ENCODE measurements around the gene ZYG11B. TPM values are rescaled to one million over a fixed set of nuclear protein-coding genes. Genes with fewer than 3 reads are reported as not detected.
A peak's percentile ranks its signal among the peaks of the same experiment; 100 is the strongest.

ZYG11B gene
- total and polyA plus RNA-seq, 9 of the 15 experiments (the other 6 are each of a cell fraction or from before 2014, with no cell fraction given), result 4.9 to 22.2 (median 12.2) TPM

DNA sequence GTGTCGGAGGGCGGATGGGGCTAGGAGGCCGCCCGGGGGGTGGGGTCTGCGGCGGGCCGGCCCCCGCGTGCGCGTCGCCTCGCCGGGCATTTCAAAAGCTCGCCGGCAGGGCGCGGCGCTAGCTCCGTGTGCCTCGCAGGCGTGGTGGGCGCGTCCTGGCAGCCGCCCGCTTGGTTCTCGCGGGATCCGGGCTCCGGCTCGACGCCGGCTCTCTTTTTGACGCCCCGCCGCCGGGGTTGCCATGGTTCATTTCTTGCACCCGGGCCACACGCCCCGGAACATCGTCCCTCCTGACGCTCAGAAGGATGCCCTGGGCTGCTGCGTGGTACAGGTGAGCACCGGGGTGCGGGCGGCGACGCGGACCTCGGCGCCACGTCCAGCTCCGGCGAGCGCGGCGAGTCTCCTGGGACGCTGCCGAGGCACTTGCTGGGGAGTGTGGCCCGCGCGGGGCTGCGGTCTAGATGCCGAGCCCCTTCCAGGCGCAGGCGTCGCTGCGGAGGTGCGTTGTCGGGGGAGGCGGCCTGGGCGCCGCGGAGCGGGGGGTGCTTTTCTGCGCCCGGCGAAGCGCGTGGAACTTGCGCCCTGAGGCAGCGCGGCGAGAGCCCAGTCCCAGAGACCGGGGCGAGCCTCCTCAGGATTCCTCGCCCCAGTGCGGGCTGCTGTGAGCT lies 116.5 kb downstream of the ZYG11B start, which contains the start of gene ZYG11A (continued):
- TF ChIP-seq, protein P1, sequence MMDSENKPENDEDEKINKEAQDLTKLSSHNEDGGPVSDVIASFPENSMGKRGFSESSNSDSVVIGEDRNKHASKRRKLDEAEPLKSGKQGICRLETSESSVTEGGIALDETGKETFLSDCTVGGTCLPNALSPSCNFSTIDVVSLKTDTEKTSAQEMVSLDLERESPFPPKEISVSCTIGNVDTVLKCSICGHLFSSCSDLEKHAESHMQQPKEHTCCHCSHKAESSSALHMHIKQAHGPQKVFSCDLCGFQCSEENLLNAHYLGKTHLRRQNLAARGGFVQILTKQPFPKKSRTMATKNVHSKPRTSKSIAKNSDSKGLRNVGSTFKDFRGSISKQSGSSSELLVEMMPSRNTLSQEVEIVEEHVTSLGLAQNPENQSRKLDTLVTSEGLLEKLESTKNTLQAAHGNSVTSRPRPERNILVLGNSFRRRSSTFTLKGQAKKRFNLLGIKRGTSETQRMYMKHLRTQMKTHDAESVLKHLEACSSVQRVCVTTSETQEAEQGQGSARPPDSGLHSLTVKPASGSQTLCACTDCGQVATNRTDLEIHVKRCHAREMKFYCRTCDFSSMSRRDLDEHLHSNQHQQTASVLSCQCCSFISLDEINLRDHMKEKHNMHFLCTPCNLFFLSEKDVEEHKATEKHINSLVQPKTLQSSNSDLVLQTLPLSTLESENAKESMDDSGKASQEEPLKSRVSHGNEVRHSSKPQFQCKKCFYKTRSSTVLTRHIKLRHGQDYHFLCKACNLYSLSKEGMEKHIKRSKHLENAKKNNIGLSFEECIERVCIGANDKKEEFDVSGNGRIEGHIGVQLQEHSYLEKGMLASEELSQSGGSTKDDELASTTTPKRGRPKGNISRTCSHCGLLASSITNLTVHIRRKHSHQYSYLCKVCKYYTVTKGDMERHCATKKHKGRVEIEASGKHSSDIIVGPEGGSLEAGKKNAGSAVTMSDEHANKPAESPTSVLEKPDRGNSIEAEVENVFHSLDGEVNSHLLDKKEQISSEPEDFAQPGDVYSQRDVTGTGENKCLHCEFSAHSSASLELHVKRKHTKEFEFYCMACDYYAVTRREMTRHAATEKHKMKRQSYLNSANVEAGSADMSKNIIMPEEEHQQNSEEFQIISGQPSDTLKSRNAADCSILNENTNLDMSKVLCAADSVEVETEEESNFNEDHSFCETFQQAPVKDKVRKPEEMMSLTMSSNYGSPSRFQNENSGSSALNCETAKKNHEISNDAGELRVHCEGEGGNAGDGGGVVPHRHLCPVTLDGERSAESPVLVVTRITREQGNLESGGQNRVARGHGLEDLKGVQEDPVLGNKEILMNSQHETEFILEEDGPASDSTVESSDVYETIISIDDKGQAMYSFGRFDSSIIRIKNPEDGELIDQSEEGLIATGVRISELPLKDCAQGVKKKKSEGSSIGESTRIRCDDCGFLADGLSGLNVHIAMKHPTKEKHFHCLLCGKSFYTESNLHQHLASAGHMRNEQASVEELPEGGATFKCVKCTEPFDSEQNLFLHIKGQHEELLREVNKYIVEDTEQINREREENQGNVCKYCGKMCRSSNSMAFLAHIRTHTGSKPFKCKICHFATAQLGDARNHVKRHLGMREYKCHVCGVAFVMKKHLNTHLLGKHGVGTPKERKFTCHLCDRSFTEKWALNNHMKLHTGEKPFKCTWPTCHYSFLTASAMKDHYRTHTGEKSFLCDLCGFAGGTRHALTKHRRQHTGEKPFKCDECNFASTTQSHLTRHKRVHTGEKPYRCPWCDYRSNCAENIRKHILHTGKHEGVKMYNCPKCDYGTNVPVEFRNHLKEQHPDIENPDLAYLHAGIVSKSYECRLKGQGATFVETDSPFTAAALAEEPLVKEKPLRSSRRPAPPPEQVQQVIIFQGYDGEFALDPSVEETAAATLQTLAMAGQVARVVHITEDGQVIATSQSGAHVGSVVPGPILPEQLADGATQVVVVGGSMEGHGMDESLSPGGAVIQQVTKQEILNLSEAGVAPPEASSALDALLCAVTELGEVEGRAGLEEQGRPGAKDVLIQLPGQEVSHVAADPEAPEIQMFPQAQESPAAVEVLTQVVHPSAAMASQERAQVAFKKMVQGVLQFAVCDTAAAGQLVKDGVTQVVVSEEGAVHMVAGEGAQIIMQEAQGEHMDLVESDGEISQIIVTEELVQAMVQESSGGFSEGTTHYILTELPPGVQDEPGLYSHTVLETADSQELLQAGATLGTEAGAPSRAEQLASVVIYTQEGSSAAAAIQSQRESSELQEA (IDR thresholded peaks at IDR 0.05; ENCODE audit: low read depth), result no peak
- TF ChIP-seq, protein P2, sequence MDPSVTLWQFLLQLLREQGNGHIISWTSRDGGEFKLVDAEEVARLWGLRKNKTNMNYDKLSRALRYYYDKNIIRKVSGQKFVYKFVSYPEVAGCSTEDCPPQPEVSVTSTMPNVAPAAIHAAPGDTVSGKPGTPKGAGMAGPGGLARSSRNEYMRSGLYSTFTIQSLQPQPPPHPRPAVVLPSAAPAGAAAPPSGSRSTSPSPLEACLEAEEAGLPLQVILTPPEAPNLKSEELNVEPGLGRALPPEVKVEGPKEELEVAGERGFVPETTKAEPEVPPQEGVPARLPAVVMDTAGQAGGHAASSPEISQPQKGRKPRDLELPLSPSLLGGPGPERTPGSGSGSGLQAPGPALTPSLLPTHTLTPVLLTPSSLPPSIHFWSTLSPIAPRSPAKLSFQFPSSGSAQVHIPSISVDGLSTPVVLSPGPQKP (CRISPR knock-in tag; IDR thresholded peaks at IDR 0.05), result no peak
- TF ChIP-seq TAF1 (IDR thresholded peaks at IDR 0.05; ENCODE audit: control insufficient read depth, extremely low read depth, insufficient read depth, low read length, severe bottlenecking) (peak; percentile 72), MNT (conservative IDR thresholded peaks at IDR 0.05) (peak; percentile 54 to 90)
- TF ChIP-seq, protein P3, sequence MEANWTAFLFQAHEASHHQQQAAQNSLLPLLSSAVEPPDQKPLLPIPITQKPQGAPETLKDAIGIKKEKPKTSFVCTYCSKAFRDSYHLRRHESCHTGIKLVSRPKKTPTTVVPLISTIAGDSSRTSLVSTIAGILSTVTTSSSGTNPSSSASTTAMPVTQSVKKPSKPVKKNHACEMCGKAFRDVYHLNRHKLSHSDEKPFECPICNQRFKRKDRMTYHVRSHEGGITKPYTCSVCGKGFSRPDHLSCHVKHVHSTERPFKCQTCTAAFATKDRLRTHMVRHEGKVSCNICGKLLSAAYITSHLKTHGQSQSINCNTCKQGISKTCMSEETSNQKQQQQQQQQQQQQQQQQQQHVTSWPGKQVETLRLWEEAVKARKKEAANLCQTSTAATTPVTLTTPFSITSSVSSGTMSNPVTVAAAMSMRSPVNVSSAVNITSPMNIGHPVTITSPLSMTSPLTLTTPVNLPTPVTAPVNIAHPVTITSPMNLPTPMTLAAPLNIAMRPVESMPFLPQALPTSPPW (CRISPR knock-in tag; IDR thresholded peaks at IDR 0.05), result peak; percentile 89
- TF ChIP-seq, protein P4, sequence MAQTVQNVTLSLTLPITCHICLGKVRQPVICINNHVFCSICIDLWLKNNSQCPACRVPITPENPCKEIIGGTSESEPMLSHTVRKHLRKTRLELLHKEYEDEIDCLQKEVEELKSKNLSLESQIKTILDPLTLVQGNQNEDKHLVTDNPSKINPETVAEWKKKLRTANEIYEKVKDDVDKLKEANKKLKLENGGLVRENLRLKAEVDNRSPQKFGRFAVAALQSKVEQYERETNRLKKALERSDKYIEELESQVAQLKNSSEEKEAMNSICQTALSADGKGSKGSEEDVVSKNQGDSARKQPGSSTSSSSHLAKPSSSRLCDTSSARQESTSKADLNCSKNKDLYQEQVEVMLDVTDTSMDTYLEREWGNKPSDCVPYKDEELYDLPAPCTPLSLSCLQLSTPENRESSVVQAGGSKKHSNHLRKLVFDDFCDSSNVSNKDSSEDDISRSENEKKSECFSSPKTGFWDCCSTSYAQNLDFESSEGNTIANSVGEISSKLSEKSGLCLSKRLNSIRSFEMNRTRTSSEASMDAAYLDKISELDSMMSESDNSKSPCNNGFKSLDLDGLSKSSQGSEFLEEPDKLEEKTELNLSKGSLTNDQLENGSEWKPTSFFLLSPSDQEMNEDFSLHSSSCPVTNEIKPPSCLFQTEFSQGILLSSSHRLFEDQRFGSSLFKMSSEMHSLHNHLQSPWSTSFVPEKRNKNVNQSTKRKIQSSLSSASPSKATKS (CRISPR knock-in tag; IDR thresholded peaks at IDR 0.05), result no peak
- TF ChIP-seq, protein P5, sequence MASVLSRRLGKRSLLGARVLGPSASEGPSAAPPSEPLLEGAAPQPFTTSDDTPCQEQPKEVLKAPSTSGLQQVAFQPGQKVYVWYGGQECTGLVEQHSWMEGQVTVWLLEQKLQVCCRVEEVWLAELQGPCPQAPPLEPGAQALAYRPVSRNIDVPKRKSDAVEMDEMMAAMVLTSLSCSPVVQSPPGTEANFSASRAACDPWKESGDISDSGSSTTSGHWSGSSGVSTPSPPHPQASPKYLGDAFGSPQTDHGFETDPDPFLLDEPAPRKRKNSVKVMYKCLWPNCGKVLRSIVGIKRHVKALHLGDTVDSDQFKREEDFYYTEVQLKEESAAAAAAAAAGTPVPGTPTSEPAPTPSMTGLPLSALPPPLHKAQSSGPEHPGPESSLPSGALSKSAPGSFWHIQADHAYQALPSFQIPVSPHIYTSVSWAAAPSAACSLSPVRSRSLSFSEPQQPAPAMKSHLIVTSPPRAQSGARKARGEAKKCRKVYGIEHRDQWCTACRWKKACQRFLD (CRISPR knock-in tag; IDR thresholded peaks at IDR 0.05), result peak; percentile 89

Measured in K562 (cell line).